Measurements from ENCODE around the gene OGFR. TPM values are rescaled to one million over a fixed set of nuclear protein-coding genes. Genes with fewer than 3 reads are reported as not detected.

Gene OGFR
- total and polyA plus RNA-seq, 2 donors (not counting 3 experiments of a cell fraction or from before 2014, with no cell fraction given) = 30.8 to 44.0 TPM

- CTCF ChIA-PET = interaction anchor here (0.6 to 2.0 kb wide), 3 partner anchors 12 to 77 kb away, joined by 3 to 7 read pairs (median 4); no protein-coding TSS in a partner anchor
- no peaks in the 10 kb centered on the region for H3K79me2 ChIP-seq (ENCODE audit: control insufficient read depth, insufficient read depth, low read length)
- TF ChIP-seq MAX (IDR thresholded peaks at IDR 0.05; ENCODE audit: insufficient read depth, insufficient read length) (no peak), JUN (IDR thresholded peaks at IDR 0.05; ENCODE audit: borderline replicate concordance, insufficient read depth, insufficient read length, low read depth) (no peak), GATA2 (IDR thresholded peaks at IDR 0.05; ENCODE audit: insufficient read depth, insufficient read length, low read depth, low read length) (no peak), CTCF (IDR thresholded peaks at IDR 0.05; ENCODE audit: extremely low read depth in 1 of 2, insufficient read depth in 1 of 2, low read depth in 1 of 2, low read length in 2 of 2) (no peak), MYC (IDR thresholded peaks at IDR 0.05; ENCODE audit: low read depth, low read length) (no peak), EZH2 (IDR thresholded peaks at IDR 0.05; ENCODE audit: borderline replicate concordance, low read depth, low read length, severe bottlenecking) (no peak), FOS (IDR thresholded peaks at IDR 0.05; ENCODE audit: borderline replicate concordance, insufficient read depth, low read length) (no peak), POLR2AphosphoS5 (IDR thresholded peaks at IDR 0.05; ENCODE audit: insufficient read depth, low read depth, low read length) (no peak), POLR2A (IDR thresholded peaks at IDR 0.05; ENCODE audit: low read depth, low read length) (no peak)
- H4K20me1 ChIP-seq (replicated peaks; ENCODE audit: control insufficient read depth, extremely low read depth, insufficient read depth, low read length) = no peaks in the 10 kb centered on the region
- BruUV-seq (replicated peaks) = no TSS peak
- H3K4me1 ChIP-seq (ENCODE audit: control insufficient read depth, extremely low read depth, insufficient read depth, low read length) = no peaks in the 10 kb centered on the region
- no peak overlapping the region for H3K4me3 ChIP-seq (replicated peaks in 1 of 3; ENCODE audit: insufficient read depth in 1 of 3, low read depth in 1 of 3, low read length in 3 of 3)
- no peaks in the 10 kb centered on the region for H3K9me3 ChIP-seq (replicated peaks; ENCODE audit: control insufficient read depth, insufficient read depth, low read length)
- no peak overlapping the region for H3K4me2 ChIP-seq (ENCODE audit: insufficient read depth, low read length)
- no peak overlapping the region for H3K9ac ChIP-seq (replicated peaks; ENCODE audit: extremely low read depth, insufficient read depth, low read length)
- POLR2A ChIA-PET = no interaction called here
- FAIRE-seq (no peak), DNase-seq (ENCODE audit: low read depth, low spot score) (no peak)
- intact Hi-C loops (cut with micrococcal nuclease) (no loop called here), dilution Hi-C loops (cut with MboI; ENCODE audit: extremely low pct_ligation_motif_present, low sequenced_read_pairs) (no loop called here)
- H3K27ac ChIP-seq (ENCODE audit: insufficient read depth, low read depth, low read length) = no peak overlapping the region
- no peaks in the 10 kb centered on the region for H3K27me3 ChIP-seq (ENCODE audit: control insufficient read depth in 2 of 2, insufficient read depth in 2 of 2, low read length in 2 of 2)
- H3K9me1 ChIP-seq (replicated peaks; ENCODE audit: control insufficient read depth, extremely low read depth, insufficient read depth, low read length) = no peaks in the 10 kb centered on the region
- H2AFZ ChIP-seq (ENCODE audit: low read depth, low read length) = no peak overlapping the region
- H3K36me3 ChIP-seq (ENCODE audit: control insufficient read depth in 2 of 2, extremely low read depth in 1 of 2, insufficient read depth in 2 of 2, low read length in 2 of 2) = no peaks in the 10 kb centered on the region
Measured at GRCh38 chr20:62765432-62766070, 39.1 kb upstream of the OGFR start.
